Right ventricle myocardium superior (tissue), 1 donor: ENCODE measurements around the gene SNX1. TPM values are rescaled to one million over a fixed set of nuclear protein-coding genes. Genes with fewer than 3 reads are reported as not detected.

Source experiments
- ATAC-seq: fragments of 200-7000 bp; cut with Tn5 transposase; one replicate; pipeline ENCODE4 v1.9.1; 2020; ENCODE audit warnings: mild to moderate bottlenecking; ENCODE audit not compliant: poor library complexity
- DNase-seq: peaks from one replicate; pipeline ENCODE4 v3.0.0-alpha.2; 2020
- intact Hi-C: fragments of 100-400 bp; cut with DNase I; formaldehyde crosslinking; loops from one replicate; pipeline ENCODE4 v1.11.2; 2022
- total RNA-seq: library from RNA; stranded (reverse); fragmentation: NEBNext Ultra II Directional; extraction: Animal tissue kit (Norgen Biotek cat#: 25700); gene quantifications from one replicate; pipeline ENCODE4 v1.2.1, GENCODE V29; 2021
- donor health status: DM: no; HTN: yes; CAD: no; lungs with severe emphysema.

SNX1 gene
- total RNA-seq, 1 donor from 2014 or later, result 86.3 TPM

DNA sequence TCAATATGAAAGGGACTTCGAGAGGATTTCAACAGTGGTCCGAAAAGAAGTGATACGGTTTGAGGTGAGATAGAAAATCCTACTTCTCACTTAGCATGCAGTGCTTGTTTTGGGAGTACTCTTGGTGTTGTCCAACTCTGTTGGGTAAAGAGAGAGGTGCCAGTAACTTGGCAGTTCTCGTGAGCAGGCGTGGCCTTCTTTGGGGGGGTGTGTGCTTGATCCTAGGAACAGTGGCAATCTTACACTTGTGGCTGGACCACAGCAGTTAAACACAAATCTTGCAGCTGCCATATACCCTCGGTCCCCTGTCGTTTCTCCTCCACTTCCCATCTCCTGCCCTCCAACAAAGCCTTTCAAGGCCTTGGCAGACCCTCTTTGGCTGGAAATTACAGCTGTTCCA, 40.6 kb downstream of the SNX1 start:
- ATAC-seq (no peak), DNase-seq (no peak)
- intact Hi-C loops, result no loop called here

DNA sequence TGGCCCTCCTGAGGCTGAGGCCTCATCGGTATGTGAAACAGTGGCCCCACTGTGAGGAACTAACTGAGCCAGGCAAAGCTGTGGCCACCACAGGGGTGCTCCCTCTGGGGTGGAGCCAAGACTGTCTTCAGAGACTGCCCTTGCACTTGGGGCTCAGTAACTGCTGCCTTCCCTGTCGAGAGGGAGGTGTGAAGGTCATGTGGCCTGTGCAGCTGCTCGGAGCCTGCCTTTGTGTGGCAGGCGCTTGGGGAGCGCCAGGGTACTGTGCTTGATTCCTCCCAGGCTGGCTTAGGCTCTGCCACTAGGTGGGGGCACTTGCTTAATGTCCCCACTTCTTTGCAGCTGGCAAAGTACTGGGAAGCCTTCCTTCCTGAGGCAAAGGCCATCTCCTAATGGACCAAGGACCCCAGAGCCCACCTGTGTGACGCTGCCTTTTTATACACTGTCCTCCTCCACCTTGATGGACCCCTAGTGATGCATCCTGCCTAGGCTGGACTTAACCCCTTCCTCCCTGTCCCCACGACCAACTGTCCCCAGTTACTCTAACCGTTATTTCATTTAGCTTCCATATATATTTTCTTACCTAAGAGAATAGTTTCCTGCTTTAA, 41.5 kb downstream of the SNX1 start:
- DNase-seq, result no peak
- peak; percentile 43 for ATAC-seq

DNA sequence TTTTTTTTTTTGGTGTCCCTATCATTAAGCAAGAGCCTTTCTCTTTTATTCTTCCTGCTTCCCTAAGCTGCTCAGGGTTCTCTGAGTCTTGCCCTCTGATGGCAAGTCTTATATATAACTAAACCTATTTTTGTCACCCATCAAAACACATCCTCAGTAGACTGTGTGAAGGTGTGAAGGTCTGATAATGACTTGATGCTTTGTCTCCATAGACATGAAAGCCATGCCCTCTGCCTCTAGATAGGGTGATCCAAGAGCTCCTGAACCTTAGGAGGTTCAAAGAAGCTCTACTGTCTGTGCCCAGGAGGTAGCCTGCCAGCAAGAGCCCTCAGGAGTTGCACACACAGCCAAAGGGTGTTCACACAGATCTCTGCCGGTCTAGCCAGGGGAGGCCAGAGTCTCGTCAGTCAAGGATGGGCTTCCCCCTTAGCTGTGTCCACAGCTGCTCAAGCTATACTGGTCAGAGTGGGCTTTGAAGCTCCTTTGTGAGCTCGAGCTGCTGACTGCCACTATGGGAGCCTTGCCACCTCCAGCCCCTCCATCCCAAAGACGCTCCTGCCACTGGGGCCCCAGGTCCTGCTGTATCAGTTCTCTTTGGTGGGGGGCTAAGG, 42.7 kb downstream of the SNX1 start:
- ATAC-seq, result no peak

More for the DNA sequence above, 41.5 kb downstream of the SNX1 start:
- intact Hi-C loops, result no loop called here

DNA sequence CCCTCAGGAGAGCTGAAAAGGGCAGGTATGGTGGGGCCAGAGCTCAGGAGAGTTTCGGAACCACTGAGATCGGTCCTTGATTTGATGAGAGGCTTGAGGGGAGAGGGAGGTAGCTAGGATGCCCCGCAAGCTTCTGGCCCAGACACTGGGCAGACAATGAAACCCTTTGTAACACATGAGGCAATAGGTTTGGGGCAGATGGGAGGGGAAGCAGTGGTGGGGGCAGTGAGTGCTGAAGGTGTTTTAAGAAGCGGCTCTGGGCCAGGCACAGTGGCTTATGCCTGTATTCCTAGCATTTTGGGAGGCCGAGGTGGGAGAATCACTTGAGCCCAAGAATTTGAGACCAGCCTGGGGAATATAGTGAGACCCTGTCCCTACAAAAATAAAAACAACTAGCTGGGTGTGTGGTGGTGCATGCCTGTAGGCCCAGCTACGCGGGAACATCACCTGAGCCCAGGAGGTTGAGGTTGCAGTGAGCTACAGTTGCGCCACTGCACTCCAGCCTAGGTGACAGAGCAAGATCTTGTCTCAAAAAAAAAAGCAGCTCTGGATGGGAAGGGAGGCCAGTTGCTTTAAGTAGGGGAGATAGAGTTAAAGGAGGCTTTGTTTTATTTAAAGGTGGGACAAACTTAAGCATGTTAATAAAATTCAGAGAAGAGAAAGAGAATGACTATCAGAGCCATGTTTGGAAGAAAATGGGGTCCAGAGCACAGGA, 46.2 kb downstream of the SNX1 start:
- no peak for DNase-seq
- no peak for ATAC-seq
- intact Hi-C loops, result no loop called here

More for the DNA sequence above, 42.7 kb downstream of the SNX1 start:
- intact Hi-C loops, result no loop called here
- DNase-seq, result no peak

DNA sequence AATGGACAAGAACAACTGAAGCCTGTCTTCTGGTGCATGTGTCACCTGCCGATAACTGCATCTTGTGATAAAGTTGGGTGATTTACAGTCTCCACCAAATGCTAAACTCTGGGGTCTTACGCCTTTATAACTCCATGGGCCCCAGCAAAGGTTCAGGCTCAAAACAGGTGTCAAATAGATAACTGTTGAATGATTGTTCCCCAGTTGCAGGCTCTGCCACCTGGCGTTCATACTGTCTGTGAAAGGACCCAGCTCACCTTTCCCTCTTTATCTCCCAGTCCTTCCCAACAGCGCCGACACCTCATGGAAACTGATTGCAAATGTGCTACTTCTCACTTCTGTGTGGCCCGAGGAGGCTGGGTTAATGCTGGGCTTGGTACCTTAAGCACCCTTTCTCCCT, 47.5 kb downstream of the SNX1 start:
- intact Hi-C loops, result no loop called here
- no peak for ATAC-seq
- no peak for DNase-seq

DNA sequence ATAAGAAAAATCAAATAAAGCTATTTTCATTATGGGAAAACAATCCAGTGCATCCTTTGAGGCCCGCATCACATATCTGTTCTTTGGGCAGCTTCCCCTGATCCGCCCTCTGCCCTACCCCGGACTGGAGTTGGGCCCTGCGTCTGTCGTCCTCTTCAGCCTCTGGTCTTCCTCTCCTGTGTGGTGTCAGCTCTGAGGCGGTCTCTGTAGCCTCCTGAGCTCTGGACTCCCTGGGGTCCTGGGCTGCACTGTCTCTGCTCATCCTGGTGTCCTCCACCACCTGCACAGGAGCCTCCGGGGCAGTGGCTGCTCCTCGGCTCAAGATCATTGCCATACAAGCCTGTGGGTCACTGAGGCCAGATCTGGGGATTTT, 48.4 kb downstream of the SNX1 start:
- ATAC-seq, result no peak

DNA sequence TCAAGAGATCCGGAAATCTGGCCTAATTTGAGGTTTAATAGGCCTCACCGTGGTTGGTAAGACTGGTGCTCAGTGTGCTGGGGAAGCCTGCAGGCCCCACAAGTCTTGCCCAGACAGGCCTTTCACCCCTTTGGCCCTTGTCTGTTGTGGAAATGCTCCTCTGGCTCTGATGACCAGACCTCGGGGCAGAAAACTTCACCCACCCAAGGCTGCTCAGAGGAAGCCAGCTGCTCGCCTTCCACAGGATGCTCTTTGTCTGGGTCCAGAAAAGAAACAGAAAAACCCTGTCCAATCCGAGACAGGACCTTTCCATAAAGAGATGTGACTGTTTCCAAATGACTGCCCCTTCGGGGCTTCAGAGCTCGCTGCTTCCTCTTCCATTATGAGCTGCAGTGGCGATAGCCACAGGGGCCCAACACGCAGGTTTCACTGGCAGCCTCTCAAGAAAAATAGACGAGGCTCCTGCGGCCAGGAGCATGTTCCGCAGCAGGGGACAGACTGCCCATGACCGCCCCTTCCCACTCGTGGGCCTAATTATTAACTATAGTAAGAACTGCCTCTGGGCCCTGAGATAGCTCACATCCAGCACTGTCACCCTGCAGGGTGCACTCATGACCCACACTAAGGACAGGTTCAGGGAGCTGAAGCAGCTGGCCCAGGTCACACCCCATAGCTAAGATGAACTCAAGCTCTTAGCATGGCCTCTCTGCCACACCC, 48.9 kb downstream of the SNX1 start:
- peak; percentile 29 for DNase-seq
- ATAC-seq, result no peak
- intact Hi-C loops, result no loop called here

More for the DNA sequence above, 48.4 kb downstream of the SNX1 start:
- no peak for DNase-seq
- intact Hi-C loops, result no loop called here

DNA sequence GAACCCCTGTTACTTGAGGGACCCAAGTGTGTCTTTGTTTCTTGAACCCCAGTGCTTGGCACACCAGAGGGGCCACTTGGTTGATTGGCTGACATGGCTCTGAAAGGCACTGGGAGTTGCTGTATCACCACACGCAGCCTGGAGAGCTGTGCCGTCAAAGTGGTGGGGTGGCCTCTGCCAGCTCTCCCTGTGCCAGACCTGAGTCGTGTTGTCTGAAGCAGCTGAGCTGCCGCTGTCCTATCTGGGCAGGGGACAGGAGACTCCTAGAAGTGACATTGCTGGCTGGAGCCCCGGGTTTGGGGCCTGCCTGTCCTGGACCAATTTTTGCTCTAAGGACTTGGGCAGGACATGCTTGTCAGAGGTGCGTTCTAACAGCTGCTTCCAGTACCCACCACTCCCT, 50.3 kb downstream of the SNX1 start:
- DNase-seq (peak; percentile 82), ATAC-seq (peak; percentile 90)
- intact Hi-C loops, result no loop called here

DNA sequence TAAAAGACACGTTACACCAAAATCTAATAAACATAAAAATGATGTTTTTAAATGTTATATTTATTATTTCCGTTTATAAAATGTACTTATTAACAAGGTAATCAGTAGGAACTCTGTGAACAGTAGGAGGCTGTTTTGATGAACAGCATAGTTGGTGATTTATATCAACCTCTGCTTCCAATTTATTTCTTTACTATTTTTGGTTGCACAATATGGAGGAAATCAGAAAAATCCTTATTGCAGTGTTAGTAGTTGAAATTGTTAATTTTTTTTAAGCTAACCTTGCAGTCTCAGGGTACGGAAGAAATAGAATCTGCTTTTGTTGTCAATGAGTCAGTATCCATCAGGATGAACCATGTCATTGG, 50.7 kb downstream of the SNX1 start:
- no peak for DNase-seq
- intact Hi-C loops, result no loop called here
- ATAC-seq, result no peak

DNA sequence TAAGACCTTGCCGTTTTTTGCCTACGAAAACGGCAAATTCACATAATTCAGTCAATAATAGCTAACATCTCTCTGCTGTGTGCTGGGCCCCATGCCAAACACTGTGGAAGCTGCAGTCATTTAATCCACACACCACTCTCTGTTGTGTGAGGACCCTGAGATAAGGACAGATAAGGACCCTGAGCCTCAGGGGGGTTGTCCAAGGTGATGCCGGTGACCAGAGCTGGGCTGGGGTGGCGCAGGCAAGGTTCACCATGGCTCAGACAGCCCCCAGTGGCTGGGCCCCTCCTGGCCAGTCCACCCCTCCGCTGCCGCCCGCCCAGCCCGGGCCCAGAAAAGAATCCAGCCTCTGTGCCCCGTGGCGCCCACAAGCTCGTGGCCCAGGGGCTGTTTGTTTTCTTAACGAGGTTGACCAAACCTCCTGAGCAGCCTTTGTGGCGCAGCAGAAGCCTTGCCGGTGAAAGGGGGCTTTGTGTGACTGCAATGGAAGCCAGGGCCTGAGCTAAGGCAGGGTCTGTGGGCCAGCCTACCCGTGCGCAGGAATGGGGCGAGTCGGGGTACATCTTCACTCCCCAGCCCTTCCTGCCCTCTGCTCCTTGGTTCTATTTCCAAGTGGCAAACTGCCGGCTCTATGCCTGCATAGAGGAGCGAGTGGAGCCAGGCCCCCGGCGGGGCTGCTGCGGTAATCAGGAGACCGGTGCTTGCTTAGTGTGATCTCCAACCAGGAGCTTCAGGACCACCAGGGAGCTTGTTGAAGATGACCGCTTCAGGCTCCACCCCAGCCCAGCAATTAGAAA, 51.3 kb downstream of the SNX1 start:
- intact Hi-C loops, result no loop called here
- DNase-seq, result no peak
- no peak for ATAC-seq

DNA sequence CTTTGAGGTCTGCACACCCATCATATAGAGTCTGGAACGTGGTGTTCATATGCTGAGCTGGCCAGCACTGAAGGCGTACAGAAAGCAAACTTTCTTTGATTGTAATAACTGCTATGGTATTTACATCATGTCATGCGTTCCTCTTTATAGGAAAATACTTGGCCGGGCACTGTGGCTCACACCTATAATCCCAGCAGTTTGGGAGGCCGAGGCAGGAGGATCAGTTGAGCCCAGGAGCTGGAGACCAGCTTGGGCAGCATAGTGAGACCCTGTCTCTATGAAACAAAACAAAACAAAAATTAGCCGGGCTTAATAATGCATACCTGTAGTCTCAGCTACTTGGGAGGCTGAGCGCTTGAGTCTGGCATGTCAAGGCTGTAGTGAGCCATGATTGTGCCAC, 52.4 kb downstream of the SNX1 start:
- intact Hi-C loops, result no loop called here
- ATAC-seq, result no peak
- no peak for DNase-seq

DNA sequence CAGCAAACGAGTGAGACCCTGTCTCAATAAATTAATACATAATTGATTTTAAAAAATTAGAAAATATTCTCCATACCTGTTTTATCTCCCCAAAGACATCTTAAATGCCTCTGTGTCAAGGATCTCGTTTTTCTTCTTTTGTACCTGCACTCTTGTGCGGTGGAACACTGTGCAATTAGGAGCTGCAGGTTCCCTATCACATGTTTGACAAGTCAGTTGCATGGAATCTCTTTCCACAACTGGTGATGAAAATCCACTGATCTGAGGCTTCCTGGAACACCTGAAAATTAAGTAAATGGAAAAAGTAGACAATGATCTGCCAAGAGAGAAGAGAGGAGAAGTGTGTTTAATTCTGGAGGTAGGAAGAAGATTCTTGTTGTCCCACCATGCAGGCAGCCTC, 52.8 kb downstream of the SNX1 start:
- intact Hi-C loops, result no loop called here
- DNase-seq (no peak), ATAC-seq (no peak)

DNA sequence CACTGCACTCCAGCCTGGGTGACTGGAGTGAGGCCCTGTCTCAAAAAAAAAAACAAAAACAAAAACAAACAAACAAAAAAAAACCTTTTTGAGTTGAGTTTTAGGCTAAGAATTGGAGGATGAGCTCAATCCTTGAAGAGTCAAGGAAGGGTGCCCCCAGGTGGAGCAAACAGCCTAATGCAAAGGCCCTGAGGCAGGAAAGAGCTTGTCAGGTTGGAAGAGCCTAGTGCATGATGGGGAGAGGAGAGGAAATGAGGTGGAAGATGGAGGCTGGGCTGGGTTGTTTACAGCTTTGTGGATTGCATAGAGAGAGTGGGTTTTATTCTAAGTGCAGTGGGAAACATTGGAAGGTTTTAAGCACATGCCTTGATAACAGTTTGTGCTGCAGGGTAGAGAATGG, 53.6 kb downstream of the SNX1 start:
- DNase-seq (no peak), ATAC-seq (no peak)
- intact Hi-C loops, result no loop called here

DNA sequence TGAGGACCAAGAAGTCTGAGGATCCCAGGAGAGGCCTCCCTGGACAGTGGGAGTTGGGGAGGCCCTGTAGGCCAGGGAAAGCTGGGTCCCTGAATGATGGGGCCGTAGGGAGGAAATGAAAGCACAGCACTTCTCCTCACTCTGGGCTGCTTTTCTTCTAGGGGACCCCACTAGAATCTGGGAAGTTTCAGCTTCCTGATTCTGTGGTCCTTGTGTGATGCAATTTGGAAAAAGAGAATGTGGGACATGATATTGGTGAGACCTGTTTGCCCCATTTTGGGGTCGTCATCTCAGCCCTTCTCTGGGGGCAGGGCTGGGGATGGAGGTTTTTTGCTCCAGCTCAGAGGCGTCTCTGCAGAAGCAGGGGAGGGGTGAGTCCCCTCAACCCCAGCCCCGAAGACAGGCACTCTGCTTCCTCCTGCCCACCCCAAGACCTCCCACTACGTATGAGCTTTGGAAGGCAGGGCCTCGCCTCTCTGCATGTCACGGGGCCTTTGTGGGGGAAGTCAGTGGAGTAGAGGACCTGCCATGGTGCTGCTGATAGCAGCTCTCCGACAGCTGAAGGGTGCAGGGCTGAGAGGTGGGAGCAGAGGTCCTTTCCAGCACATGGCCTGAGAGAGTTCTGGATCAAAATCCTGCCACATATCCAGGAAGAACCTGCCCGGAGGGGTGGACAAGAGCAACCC, 54.3 kb downstream of the SNX1 start:
- ATAC-seq (no peak), DNase-seq (no peak)
- intact Hi-C loops, result loop anchor here (5.0 kb wide), 1 partner anchor 53 kb away; the partner anchor contains the start of gene SNX1

DNA sequence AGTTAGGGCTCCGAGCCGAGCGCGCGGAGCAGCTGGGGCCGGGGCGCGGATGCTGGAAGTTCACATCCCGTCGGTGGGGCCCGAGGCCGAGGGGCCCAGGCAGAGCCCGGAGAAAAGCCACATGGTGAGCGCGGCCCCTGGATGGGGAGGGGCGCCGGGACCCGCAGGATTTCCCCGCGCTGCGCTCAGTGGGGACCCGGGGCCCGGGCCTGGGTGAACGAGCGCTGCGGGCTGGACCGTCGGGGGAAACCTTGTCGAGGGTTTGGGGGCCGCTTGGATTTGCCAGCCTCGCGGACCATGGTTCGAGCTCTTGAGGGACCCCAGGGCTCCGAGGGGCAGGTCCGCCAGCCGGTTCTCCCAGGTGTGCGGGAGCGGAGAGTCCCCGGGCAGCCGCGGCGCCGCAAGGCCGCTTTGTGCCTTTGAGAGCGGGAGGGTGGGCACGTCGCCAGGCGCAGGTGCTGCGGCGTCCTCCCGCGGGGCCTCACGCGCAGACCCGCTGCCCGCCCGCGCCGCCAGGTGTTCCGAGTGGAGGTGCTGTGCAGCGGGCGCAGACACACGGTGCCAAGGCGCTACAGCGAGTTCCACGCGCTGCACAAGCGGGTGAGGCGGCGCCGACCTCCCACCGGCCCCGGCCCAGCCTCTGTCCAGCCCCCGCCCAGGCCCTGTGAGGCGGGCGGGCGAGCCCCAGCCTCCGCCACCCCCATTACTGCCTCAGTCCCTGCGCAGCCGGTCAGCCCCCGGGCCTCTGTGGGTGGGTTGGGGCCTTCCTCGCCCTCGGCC, 56.1 kb downstream of the SNX1 start, which contains the start of gene SNX22:
SNX22 (plus strand) TSS at position 5 of the 780 bp plus-strand sequence; CDS start at position 50, 45 bp downstream.
- DNase-seq (peak; percentile 48), ATAC-seq (peak; percentile 1)
- intact Hi-C loops, result loop anchor here (5.0 kb wide), 1 partner anchor 55 kb away; the partner anchor contains the start of gene SNX1

DNA sequence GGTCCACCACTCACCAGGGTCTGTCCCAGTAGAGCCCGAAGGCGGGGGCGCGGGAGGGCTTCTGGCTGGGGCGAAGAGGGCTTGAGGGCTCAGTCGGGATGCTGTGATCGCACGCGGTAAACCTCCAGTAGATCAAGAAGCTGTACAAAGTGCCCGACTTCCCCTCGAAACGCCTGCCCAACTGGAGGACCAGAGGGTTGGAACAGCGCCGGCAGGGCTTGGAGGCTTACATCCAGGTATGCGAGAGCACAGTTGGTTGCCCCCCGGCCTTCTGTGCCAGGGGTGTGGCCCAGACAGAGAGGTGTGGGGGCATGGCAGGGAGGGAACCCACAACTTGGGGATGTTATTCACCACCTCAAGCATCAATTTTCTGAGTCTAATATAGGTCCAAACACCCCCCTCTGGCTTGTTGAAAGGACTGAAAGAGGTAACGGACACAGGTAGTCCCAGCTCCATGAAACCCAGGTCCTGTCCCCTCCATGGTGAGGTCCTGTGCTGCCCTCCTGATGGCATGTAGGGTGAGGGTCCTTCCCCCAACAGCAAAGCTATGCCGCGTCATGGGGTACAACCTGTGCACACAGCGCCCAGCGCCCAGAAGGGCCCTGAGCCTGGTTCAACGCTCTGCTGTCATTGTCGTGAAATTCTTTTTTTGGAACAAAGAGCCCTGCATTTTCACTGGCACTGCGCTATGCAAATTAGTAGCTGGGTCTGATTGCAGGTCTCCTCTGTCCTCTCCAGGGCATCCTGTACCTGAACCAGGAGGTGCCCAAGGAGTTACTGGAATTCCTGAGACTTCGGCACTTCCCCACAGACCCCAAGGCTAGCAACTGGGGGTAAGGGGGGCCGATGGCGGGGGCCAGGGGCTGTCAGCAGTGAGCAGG, 57.0 kb downstream of the SNX1 start:
- intact Hi-C loops, result loop anchor here (5.0 kb wide), 1 partner anchor 55 kb away; the partner anchor contains the start of gene SNX1
- peak; percentile 58 for DNase-seq
- no peak for ATAC-seq
